GM12878 (cell line): Measurements from ENCODE around the gene TCF15.

ENCODE experiments used
- FOXK2 ChIP-seq: fragments of 450-650 bp; IDR thresholded peaks from 2 replicates; pipeline ENCODE4 v1.6.1; 2017; ENCODE audit warnings: mild to moderate bottlenecking, moderate library complexity
- FOXM1 ChIP-seq: IDR thresholded peaks from 2 replicates; pipeline ENCODE4 v1.6.1; 2012; ENCODE audit warnings: low read depth, mild to moderate bottlenecking, inconsistent platforms, low read length, moderate library complexity
- ZNF274 ChIP-seq: IDR thresholded peaks from one replicate; pipeline ENCODE4 v1.8.0; 2011; ENCODE audit not compliant: insufficient read length, insufficient read depth
- TF ChIP-seq, protein P1 (sequence below), 3 experiments: IDR thresholded peaks in 2 of 3; conservative IDR thresholded peaks in 1 of 3; 2 replicates each; pipeline ENCODE4 v1.5.1; 2011; ENCODE audit warnings: low read depth in 3 of 3, low read length in 3 of 3, mild to moderate bottlenecking in 3 of 3, control low read depth in 2 of 3, moderate library complexity in 2 of 3, inconsistent platforms in 1 of 3, mixed read lengths in 1 of 3; ENCODE audit not compliant: control insufficient read depth in 2 of 3, insufficient read depth in 1 of 3; ENCODE audit errors: extremely low read depth in 1 of 3

DNA sequence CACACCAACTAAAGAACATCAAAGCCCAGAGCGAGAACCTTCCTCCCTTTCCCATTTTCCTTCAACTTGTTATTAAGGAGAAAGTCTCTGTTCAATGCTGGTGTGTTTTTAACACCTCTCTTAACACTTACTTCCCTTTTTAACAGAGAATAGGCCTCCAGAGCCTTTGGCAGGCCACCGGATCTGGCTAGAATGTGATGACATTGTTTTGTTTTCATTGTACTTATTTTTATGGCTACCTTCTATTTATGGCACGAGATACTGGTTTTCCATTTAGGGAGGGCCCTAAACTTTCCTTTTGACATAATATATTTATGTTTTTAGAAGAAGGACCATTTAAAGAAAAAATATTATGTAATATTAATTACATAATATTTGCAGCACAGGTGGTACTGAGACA, 21.6 kb downstream of the TCF15 start:
- TF ChIP-seq, protein P1, sequence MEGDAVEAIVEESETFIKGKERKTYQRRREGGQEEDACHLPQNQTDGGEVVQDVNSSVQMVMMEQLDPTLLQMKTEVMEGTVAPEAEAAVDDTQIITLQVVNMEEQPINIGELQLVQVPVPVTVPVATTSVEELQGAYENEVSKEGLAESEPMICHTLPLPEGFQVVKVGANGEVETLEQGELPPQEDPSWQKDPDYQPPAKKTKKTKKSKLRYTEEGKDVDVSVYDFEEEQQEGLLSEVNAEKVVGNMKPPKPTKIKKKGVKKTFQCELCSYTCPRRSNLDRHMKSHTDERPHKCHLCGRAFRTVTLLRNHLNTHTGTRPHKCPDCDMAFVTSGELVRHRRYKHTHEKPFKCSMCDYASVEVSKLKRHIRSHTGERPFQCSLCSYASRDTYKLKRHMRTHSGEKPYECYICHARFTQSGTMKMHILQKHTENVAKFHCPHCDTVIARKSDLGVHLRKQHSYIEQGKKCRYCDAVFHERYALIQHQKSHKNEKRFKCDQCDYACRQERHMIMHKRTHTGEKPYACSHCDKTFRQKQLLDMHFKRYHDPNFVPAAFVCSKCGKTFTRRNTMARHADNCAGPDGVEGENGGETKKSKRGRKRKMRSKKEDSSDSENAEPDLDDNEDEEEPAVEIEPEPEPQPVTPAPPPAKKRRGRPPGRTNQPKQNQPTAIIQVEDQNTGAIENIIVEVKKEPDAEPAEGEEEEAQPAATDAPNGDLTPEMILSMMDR (IDR thresholded peaks at IDR 0.05 in 2 of 3, conservative IDR thresholded peaks at IDR 0.05 in 1 of 3; ENCODE audit: control insufficient read depth in 2 of 3, extremely low read depth in 1 of 3, insufficient read depth in 1 of 3, low read depth in 3 of 3, low read length in 3 of 3) = no peak
- no peak for TF ChIP-seq FOXK2
- TF ChIP-seq ZNF274 = no peak
- TF ChIP-seq FOXM1 = no peak
